Measurements from ENCODE around the gene FAM227B. TPM values are rescaled to one million over a fixed set of nuclear protein-coding genes. Genes with fewer than 3 reads are reported as not detected.
"Not testable (repeated sequence)": the region's sequence is repeated elsewhere in the genome, so short reads cannot be mapped to it uniquely, and the experiment has no call there.

FAM227B gene
- total RNA-seq, 2 experiments from 2014 or later: 2.4 to 3.3 TPM

- Mint-ChIP-seq H3K36me3 (no peaks in the 10 kb centered on the region), H3K4me3 (no peak overlapping the region), H3K9me3 (ENCODE audit: low read depth) (peaks cover 6% of the 10 kb centered on the region), H3K27me3 (no peaks in the 10 kb centered on the region), H3K4me1 (no peaks in the 10 kb centered on the region), H3K27ac (no peak overlapping the region)
- CTCF ChIA-PET: no interaction called here
- ATAC-seq: no peak
- DNase-seq: no peak
Observed at GRCh38 chr15:49506341-49506740, 114.3 kb downstream of the FAM227B start.

GRCh38 chr15:49501586-49501985 lies 119.0 kb downstream of the FAM227B start:
- CTCF ChIA-PET: no interaction called here
- Mint-ChIP-seq H3K4me1 (no peaks in the 10 kb centered on the region), H3K27me3 (peaks cover 2% of the 10 kb centered on the region), H3K9me3 (ENCODE audit: low read depth) (peaks cover 8% of the 10 kb centered on the region), H3K4me3 (no peak overlapping the region), H3K27ac (no peak overlapping the region), H3K36me3 (no peaks in the 10 kb centered on the region)
- ATAC-seq: no peak
- DNase-seq: no peak

DNA sequence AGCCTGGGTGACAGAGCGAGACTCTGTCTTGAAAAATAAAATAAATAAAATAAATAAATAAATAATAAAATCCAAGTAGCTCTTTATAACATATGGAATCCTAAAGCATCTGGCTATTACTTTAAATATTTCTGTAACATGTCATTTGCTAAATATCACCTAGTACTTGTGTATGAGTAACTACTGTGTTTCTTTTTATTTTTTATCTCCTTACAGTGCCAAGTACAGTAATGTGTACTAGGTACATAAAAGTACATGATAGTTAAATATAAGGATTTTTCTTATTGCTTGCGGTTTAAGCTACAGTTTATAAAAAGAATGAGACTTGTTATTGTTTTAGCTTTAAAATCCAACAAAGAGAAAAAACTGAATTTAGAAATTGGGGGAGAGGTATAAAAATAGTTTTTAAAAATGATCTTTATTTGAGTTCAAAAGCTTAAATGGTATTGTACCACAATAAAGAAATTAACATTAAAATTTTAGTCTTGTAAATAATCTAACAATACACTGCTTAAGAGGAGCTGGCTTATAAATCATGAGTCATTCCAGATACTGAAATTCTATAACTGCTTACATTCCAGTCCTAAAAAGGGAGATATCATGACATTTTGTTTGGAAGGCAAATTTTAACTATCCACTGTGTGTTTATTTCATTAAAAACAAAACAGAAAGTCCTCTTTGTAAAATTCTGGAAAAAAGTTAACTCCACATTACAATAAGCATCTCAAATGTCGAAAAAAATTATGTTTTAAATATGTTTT lies 124.4 kb downstream of the FAM227B start:
- Mint-ChIP-seq H3K27ac (no peak overlapping the region), H3K27me3 (peaks cover 6% of the 10 kb centered on the region), H3K4me3 (no peak overlapping the region), H3K4me1 (no peaks in the 10 kb centered on the region), H3K36me3 (no peaks in the 10 kb centered on the region), H3K9me3 (ENCODE audit: low read depth) (peaks cover under 1% of the 10 kb centered on the region)
- no peak for ATAC-seq
- CTCF ChIA-PET: no interaction called here
- no peak for DNase-seq

DNA sequence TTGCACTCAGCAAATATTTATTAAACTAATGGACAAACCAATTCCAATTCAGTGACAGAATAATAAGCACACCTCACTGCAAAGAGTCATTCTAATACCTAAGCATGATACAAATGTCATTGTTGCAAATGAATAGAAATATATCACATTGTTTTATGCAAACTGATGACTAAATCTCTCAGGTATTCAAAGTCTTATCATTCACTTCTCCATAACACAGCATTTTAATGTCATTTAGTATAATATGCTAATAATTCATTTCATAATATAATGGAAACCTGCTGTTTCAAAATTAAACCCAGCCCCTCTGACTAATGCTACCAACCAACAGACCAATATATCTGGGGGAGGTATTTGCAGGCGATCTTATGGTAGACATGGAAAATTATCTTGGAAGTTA lies 125.8 kb downstream of the FAM227B start:
- ATAC-seq: no peak
- CTCF ChIA-PET: no interaction called here

GRCh38 chr15:49492830-49493229 lies 127.8 kb downstream of the FAM227B start:
- ATAC-seq (no peak), DNase-seq (no peak)
- no peak overlapping the region for H3K27ac Mint-ChIP-seq
- H3K27me3 Mint-ChIP-seq: peaks cover 10% of the 10 kb centered on the region
- CTCF ChIA-PET: no interaction called here
- H3K9me3 Mint-ChIP-seq (ENCODE audit: low read depth): no peaks in the 10 kb centered on the region
- peaks cover 1% of the 10 kb centered on the region for H3K36me3 Mint-ChIP-seq
- no peaks in the 10 kb centered on the region for H3K4me1 Mint-ChIP-seq
- no peak overlapping the region for H3K4me3 Mint-ChIP-seq

More for the DNA sequence above, 125.8 kb downstream of the FAM227B start:
- no peaks in the 10 kb centered on the region for H3K4me1 Mint-ChIP-seq
- no peak for DNase-seq
- no peak overlapping the region for H3K27ac Mint-ChIP-seq
- H3K36me3 Mint-ChIP-seq: peaks cover 1% of the 10 kb centered on the region
- no peak overlapping the region for H3K4me3 Mint-ChIP-seq
- peaks cover 9% of the 10 kb centered on the region for H3K27me3 Mint-ChIP-seq
- no peaks in the 10 kb centered on the region for H3K9me3 Mint-ChIP-seq (ENCODE audit: low read depth)

DNA sequence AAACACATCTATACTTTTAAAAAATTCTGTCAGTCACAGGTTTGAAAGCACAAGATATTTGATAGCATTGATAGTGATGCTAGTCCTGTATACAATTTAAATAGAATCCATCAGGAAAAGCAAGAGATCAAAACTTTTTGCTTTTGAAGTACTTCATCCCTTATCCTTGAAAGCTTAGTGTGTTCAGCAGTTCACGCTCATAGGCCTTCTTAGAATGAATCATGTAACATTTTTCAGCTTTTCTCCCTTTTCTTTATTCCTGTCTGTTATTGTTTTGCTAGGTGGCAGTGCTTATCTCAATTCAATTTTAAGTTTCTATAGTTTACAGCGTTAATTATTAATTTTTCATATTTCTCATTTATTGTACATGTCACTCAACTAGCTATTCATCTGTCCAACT lies 128.5 kb downstream of the FAM227B start:
- Mint-ChIP-seq H3K36me3 (peaks cover 1% of the 10 kb centered on the region), H3K9me3 (ENCODE audit: low read depth) (no peaks in the 10 kb centered on the region), H3K4me1 (no peaks in the 10 kb centered on the region), H3K27me3 (peaks cover 12% of the 10 kb centered on the region), H3K4me3 (no peak overlapping the region), H3K27ac (no peak overlapping the region)
- CTCF ChIA-PET: no interaction called here
- DNase-seq (no peak), ATAC-seq (no peak)

DNA sequence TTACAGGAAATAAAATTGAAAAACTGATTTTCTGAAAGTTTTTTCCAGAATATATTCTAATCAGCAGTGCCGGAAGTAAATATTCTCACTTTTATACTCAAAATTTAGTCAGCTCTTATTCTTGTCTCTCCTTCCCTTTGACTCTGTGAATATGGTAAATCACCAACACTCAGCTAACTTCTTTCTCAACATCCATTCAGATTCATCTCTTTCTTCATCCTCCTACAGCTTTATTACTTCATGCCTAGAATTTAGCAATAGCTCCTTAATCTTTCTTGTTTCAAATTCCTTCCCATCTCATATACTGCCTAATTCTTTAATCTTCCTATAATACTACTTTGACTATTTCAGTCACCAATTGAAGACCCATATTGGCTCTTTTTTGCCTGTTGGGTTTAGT lies 129.7 kb downstream of the FAM227B start:
- ATAC-seq (no peak), DNase-seq (no peak)
- Mint-ChIP-seq H3K4me3 (no peak overlapping the region), H3K27me3 (peaks cover 10% of the 10 kb centered on the region), H3K9me3 (ENCODE audit: low read depth) (no peaks in the 10 kb centered on the region), H3K36me3 (peaks cover 1% of the 10 kb centered on the region), H3K4me1 (no peaks in the 10 kb centered on the region), H3K27ac (no peak overlapping the region)
- CTCF ChIA-PET: no interaction called here

DNA sequence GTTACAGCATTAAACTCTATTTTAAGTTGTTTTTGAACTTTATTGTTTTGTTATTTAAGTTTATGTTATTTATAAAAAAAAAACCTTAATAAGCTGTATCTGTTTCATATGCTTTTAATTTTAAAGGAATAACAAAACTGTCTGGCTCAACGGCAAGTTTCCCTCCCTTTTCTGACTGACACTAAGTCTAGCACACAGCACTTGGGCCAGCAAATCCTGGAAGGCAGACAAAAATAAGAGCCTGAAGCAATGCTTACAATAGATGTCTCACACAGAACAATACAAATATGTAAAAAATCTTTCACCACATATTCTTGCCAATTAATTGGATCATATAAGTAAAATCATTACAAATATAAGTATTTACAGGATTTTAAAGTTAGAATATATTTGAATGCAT lies 135.2 kb downstream of the FAM227B start:
- DNase-seq; H3K27me3 Mint-ChIP-seq; ATAC-seq; H3K4me3 Mint-ChIP-seq; H3K9me3 Mint-ChIP-seq (ENCODE audit: low read depth); H3K27ac Mint-ChIP-seq; H3K4me1 Mint-ChIP-seq; CTCF ChIA-PET; H3K36me3 Mint-ChIP-seq: not testable (repeated sequence)

GRCh38 chr15:49478982-49479381 lies 141.6 kb downstream of the FAM227B start:
- ATAC-seq; DNase-seq; CTCF ChIA-PET; H3K27me3 Mint-ChIP-seq; H3K4me1 Mint-ChIP-seq; H3K27ac Mint-ChIP-seq; H3K4me3 Mint-ChIP-seq; H3K36me3 Mint-ChIP-seq; H3K9me3 Mint-ChIP-seq (ENCODE audit: low read depth): not testable (repeated sequence)

DNA sequence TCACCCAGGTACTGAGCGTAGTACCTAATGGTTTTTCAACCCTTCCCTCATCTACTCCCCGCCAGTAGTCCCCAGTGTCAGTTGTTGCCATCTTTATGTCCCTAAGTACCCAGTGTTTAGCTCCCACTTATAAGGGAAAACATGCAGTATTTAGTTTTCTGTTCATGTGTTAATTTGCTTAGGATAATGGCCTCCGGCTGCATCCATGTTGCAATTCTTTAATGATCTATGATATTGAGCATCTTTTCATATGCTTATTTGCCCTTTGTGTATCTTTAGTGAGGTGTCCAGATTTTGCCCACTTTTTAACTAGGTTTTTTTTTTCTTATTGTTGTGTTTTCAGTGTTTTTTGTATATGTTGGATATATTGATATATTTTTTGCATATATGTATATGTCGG lies 142.6 kb downstream of the FAM227B start:
- H3K27ac Mint-ChIP-seq; H3K4me1 Mint-ChIP-seq; ATAC-seq; H3K27me3 Mint-ChIP-seq; DNase-seq; H3K36me3 Mint-ChIP-seq; H3K4me3 Mint-ChIP-seq; CTCF ChIA-PET; H3K9me3 Mint-ChIP-seq (ENCODE audit: low read depth): not testable (repeated sequence)

DNA sequence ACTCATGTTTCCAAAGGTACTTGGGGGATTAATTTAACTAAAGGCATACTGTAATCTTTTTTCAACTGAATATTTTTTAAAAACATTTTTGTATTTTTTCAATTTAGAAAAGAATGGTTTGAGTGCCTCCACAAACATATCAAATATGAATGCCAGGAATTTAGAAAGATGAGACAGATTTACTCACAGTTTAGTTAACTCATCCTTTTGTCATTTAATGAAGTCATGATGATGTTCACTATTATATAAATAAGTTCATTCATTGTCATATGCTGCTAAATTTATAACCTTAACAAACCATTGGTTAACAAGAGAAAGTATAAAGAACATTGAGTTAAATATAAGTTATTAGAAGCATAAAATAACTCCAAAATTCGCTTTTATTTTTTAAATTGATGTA lies 147.6 kb downstream of the FAM227B start:
- no peaks in the 10 kb centered on the region for H3K9me3 Mint-ChIP-seq (ENCODE audit: low read depth)
- ATAC-seq: no peak
- H3K27ac Mint-ChIP-seq: no peak overlapping the region
- CTCF ChIA-PET: no interaction called here
- no peaks in the 10 kb centered on the region for H3K36me3 Mint-ChIP-seq
- DNase-seq: no peak
- H3K4me3 Mint-ChIP-seq: no peak overlapping the region
- H3K27me3 Mint-ChIP-seq: peaks cover 19% of the 10 kb centered on the region
- peaks cover 3% of the 10 kb centered on the region for H3K4me1 Mint-ChIP-seq

DNA sequence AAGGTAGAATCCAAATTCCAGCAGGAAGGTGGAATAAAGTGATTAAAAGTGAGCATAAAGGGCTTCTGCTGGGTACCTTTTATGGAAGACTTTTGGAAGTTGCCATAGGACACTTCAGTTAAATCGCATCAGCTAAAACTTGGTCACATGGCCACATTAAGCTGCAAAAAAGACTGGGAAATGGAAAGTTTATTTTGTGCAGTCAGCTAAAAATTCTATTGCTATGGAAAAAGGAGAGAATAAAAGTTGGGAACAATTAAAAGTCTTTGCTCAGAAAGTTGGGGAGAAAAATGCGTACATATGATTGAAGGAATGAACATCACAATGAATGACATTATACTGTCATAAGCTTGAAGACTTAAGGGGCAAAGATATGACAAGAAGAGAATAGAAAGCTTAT lies 148.3 kb downstream of the FAM227B start:
- ATAC-seq: no peak
- no peaks in the 10 kb centered on the region for H3K9me3 Mint-ChIP-seq (ENCODE audit: low read depth)
- DNase-seq: no peak
- H3K4me1 Mint-ChIP-seq: peaks cover 3% of the 10 kb centered on the region
- H3K27ac Mint-ChIP-seq: no peak overlapping the region
- H3K4me3 Mint-ChIP-seq: no peak overlapping the region
- CTCF ChIA-PET: interaction anchor here (0.6 to 1.7 kb wide), 3 partner anchors 26 to 1802 kb away, joined by 3 to 4 read pairs (median 3); no protein-coding TSS in a partner anchor
- peaks cover 19% of the 10 kb centered on the region for H3K27me3 Mint-ChIP-seq
- no peaks in the 10 kb centered on the region for H3K36me3 Mint-ChIP-seq

- ATAC-seq (no peak), DNase-seq (no peak)
- H3K4me3 Mint-ChIP-seq: no peak overlapping the region
Observed at GRCh38 chr15:49471733-49472132, 148.9 kb downstream of the FAM227B start.

GRCh38 chr15:49471248-49471647 lies 149.4 kb downstream of the FAM227B start:
- ATAC-seq: not testable (repeated sequence)

More at GRCh38 chr15:49471733-49472132, 148.9 kb downstream of the FAM227B start:
- Mint-ChIP-seq H3K4me1 (peaks cover 6% of the 10 kb centered on the region), H3K36me3 (no peaks in the 10 kb centered on the region), H3K27ac (no peak overlapping the region), H3K27me3 (peaks cover 19% of the 10 kb centered on the region), H3K9me3 (ENCODE audit: low read depth) (no peaks in the 10 kb centered on the region)
- CTCF ChIA-PET: interaction anchor here (0.6 to 1.7 kb wide), 5 partner anchors 26 to 1803 kb away, joined by 3 to 4 read pairs (median 3); no protein-coding TSS in a partner anchor

More at GRCh38 chr15:49471248-49471647, 149.4 kb downstream of the FAM227B start:
- not testable (repeated sequence) for H3K4me1 Mint-ChIP-seq; H3K4me3 Mint-ChIP-seq; H3K36me3 Mint-ChIP-seq; H3K27ac Mint-ChIP-seq; H3K9me3 Mint-ChIP-seq (ENCODE audit: low read depth)
- peaks cover 19% of the 10 kb centered on the region for H3K27me3 Mint-ChIP-seq
- CTCF ChIA-PET: interaction anchor here (0.6 to 1.7 kb wide), 4 partner anchors 27 to 386 kb away, joined by 3 to 4 read pairs (median 4); no protein-coding TSS in a partner anchor
- DNase-seq: peak; percentile 47

Data from activated CD8-positive, alpha-beta memory T cell treated with anti-CD3 and anti-CD28 coated beads, Interleukin-2, amount 10 ng/mL, durations not matched to agents 7 days and 5 days (primary cell).